ENCODE results near the gene TBL1X. TPM values are rescaled to one million over a fixed set of nuclear protein-coding genes. Genes with fewer than 3 reads are reported as not detected.
"Not testable (repeated sequence)": the region's sequence is repeated elsewhere in the genome, so short reads cannot be mapped to it uniquely, and the experiment has no call there.

The TBL1X gene
- total and polyA plus RNA-seq, 2 of the 4 experiments (the other 2 are of a cell fraction): 16.2 to 20.8 TPM

DNA sequence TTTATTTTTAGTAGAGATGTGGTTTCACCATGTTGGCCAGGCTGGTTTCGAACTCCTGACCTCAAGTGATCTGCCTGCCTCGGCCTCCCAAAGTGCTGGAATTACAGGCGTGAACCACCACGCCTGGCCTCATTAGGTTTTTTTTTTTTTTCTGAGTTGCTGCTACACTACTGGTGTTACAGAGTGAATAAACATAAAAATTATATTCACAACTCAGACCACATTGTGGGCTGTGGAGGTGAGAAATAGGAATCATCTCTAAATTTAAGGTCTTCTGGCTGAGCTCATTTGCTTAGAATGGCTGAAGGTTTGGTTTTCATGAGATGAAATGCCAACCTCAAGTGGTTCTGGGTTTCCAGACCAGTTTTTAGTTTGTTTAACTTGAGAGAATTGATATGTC lies 10.6 kb downstream of the TBL1X start:
- H3K14ac ChIP-seq (replicated peaks; ENCODE audit: low read depth, low read length); H3K9me1 ChIP-seq (ENCODE audit: insufficient read depth, low read length); H2AK5ac ChIP-seq (ENCODE audit: low read depth, low read length); H3K4ac ChIP-seq (ENCODE audit: low read depth, low read length); dilution Hi-C loops (cut with HindIII; ENCODE audit: low sequenced_read_pairs, unreplicated experiment); H2BK20ac ChIP-seq (ENCODE audit: low read depth, low read length); intact Hi-C loops (cut with micrococcal nuclease); POLR2A ChIA-PET (ENCODE audit: unreplicated experiment); H3K23ac ChIP-seq (ENCODE audit: low read depth, low read length); H3K18ac ChIP-seq (ENCODE audit: low read depth, low read length); H4K5ac ChIP-seq (ENCODE audit: low read depth, low read length); H3K56ac ChIP-seq (ENCODE audit: extremely low read depth, insufficient read depth, low read length); H4K91ac ChIP-seq (ENCODE audit: insufficient read depth, low read depth, low read length); H3K27ac ChIP-seq (ENCODE audit: insufficient read depth, low read length); in situ Hi-C loops (cut with MboI; ENCODE audit: low sequenced_read_pairs); H3K9me3 ChIP-seq (ENCODE audit: control insufficient read depth, insufficient read depth, low read length); H2BK120ac ChIP-seq (ENCODE audit: low read depth, low read length); CTCF ChIA-PET; H2BK5ac ChIP-seq (ENCODE audit: low read depth, low read length, poor library complexity, severe bottlenecking); H3K4me3 ChIP-seq (ENCODE audit: insufficient read depth, low read depth, low read length); H3K4me1 ChIP-seq (ENCODE audit: control insufficient read depth, insufficient read depth, low read length); H2AK9ac ChIP-seq (replicated peaks; ENCODE audit: low read depth, low read length, poor library complexity); ATAC-seq (ENCODE audit: low read depth); H4K8ac ChIP-seq (ENCODE audit: low read depth in 2 of 2, low read length in 2 of 2); H2AFZ ChIP-seq (replicated peaks; ENCODE audit: low read length, poor library complexity); DNase-seq; H2BK15ac ChIP-seq (ENCODE audit: low read depth, low read length); H3K27me3 ChIP-seq (ENCODE audit: control insufficient read depth, insufficient read depth, low read length); BruUV-seq (replicated peaks); H3K36me3 ChIP-seq (ENCODE audit: control insufficient read depth, insufficient read depth, low read length); H3K9ac ChIP-seq (ENCODE audit: low read depth, low read length); H3K4me2 ChIP-seq (ENCODE audit: low read depth, low read length): not testable (repeated sequence)
- no CpG with 5 or more reads among the region's 4 CpGs for WGBS, 2 experiments (ENCODE audit: extremely low coverage in 2 of 2, insufficient read length in 1 of 2)
- peaks cover 39% of the 10 kb centered on the region; the same call in 1 of the 2 replicates for H4K20me1 ChIP-seq (ENCODE audit: insufficient read depth, low read length)
- peaks cover 21 to 37% of the 10 kb centered on the region in 2 experiments for H3K79me1 ChIP-seq (ENCODE audit: low read depth in 1 of 2, low read length in 2 of 2)

All from IMR-90 (cell line).